SIG-M5 (cell line): ENCODE results near the gene LOXHD1.

ENCODE experiments used
- DNase-seq: peaks from one replicate; lab custom pipeline; 2025; lab: John Stamatoyannopoulos, UW

Gene LOXHD1

GRCh38 chr18:46541626-46542189, 115.3 kb downstream of the LOXHD1 start:
- no peak for DNase-seq

DNA sequence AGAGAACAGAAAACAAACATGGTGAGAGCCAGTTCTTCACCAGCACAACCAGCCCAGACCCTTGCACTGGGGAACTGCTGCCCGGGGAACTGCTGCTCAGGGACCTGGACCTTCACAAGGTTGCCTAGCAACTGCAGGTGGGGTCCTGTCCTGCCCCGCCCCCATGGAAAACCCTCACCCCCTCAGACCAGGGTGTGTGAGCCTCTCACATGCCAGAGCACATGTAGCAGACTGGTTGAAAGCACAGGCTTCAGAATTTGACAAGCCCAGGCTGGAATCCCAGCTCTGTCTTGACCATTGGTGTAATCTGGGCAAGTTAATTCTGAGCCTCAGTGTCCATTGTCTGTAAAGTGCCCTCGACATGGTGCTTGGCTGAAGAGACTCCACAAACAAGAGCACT, 118.6 kb downstream of the LOXHD1 start:
- DNase-seq = no peak

GRCh38 chr18:46536215-46536874, 120.7 kb downstream of the LOXHD1 start:
- no peak for DNase-seq

DNA sequence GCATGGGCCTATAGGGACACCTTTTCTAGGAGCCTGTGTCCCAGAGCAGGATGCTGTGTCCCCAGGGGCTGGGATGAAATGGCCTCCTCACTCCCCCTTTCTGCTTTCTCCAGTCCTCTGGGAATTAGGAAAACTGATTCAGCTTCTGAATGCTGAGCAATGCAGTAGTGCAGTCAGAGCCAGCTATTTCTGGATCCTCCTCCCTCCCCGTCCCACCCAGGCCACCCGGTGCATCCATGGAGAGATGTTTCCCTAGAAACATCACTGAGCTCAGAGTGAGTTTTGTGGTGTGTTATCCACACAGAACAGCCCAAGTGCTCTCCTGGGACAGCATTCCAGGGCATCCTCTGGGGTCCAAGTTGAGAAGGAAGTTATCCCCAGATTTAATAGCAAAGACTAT, 125.5 kb downstream of the LOXHD1 start:
- DNase-seq = no peak

DNA sequence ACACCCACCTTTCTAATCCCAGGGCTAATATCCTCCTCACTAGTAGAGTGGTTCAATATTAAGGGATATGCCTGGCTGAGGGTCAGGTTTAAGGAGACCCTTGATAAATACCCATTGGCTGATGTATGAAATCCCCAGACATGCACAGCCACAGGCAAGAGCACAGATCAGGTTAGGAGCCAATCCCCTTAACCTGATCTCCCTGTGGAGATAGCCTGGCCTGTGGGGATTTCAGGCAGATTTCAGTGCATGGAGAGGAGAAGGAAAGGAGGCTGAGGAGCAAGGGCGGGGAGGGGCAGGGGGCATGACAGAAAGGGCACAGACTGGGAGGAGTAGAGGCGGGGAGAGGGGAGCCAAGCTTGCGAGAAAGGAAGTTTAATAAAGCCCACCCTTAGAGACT, 129.0 kb downstream of the LOXHD1 start:
- no peak for DNase-seq

DNA sequence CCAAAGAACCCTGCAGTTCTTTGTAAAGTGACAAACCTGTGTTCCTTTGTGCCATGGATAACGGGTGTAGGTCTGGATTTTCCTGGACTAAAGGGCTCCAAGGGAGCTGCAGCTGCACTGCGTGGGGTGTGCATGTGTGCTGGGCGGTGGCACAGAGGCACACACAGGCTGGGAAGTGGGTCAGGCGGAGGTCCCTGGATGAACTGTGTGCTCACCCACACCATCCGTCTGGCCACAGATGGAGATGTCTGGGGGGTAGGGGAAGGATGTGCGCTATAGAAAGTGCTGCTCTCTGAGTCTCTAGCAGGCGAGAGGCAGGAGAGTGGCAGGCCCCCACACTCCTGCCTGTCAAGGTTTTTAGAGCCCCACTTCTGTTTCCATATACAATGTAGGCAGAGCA, 137.2 kb downstream of the LOXHD1 start:
- no peak for DNase-seq

- no peak for DNase-seq
These were observed 138.6 kb downstream of the LOXHD1 start for GRCh38 chr18:46518438-46518837.

DNA sequence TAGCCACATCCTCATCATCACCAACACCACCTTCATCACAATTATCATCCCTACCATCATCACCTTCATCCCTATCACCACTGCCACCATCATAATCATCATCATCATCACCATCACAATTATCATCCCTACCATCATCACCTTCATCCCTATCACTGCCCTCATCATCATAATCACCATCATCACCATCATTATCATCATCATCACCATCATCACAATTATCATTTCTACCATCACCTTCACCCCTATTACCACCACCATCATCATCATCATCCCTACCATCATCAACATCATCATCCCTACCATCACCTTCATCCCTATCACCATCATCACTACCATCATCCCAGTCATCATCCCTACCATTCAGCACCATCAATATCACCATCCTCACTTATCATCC, 140.5 kb downstream of the LOXHD1 start:
- DNase-seq = no peak

DNA sequence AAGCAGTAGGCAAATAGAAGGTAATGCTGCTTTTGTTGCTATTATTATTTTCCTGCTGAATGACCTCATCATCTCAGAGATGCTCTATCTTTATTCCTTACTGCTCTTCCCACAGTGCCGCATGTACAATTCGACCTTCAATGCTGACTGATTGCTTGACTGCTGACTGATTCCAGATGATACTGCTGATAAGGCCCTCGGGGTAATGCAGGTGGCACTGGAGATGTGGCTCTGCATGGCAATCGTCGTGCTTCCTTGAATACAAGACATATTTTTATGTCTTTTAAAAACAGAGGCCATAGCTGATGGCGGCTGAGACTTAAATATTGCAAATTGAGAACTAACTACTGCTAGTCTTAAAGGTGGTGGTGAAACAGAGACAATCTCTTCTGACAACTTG, 146.6 kb downstream of the LOXHD1 start:
- DNase-seq = no peak

GRCh38 chr18:46509530-46509929, 147.5 kb downstream of the LOXHD1 start:
- DNase-seq = no peak

DNA sequence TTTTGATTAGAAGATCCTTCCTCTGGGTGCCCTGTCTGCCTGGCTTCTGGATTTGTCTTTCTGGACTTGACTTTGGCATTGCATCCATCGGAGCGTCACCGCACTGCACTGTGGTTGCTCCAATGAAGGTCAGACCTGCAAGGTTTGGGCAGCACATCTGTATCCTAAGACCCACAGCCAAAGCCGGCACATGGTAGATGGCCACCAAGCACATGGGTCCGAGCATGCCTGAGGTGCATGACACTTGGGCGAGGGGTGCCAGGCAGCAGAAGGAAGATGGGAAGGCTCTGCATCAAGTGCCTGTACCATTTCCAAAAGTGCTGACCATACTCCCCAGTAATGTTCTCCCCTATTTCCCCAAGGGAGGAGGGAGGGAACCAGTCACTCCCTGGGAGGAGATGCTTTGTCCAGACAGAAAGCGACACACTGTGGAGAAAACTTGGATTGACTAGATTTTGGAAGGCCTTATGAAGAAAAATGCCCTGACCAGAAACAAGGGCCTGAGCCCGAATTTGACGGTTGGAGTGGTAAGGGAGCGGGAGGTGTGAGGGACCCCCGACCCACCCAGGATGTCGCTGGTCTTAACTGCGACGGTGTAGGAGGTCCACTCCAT, 149.9 kb downstream of the LOXHD1 start:
- no peak for DNase-seq

GRCh38 chr18:46502444-46502843, 154.6 kb downstream of the LOXHD1 start:
- no peak for DNase-seq

DNA sequence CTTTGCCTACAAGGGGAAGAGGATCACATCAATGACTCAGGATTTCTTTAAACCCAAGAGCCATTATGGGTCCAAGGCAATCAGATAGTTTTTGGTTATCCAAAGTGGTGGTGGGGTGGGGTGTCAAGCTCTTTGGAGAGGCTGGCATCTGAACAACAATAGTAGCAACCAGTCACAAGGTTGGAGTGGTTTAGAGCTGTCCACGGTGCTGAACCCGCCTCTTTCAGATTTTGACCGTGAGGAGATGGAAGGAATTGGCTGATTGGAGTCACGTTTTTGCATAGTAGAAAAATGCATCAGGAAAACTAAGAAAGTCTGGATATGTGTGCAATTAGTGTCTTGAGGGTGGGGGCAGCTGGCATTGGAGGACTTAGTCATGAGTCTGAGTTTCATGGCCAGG, 159.9 kb downstream of the LOXHD1 start:
- no peak for DNase-seq

DNA sequence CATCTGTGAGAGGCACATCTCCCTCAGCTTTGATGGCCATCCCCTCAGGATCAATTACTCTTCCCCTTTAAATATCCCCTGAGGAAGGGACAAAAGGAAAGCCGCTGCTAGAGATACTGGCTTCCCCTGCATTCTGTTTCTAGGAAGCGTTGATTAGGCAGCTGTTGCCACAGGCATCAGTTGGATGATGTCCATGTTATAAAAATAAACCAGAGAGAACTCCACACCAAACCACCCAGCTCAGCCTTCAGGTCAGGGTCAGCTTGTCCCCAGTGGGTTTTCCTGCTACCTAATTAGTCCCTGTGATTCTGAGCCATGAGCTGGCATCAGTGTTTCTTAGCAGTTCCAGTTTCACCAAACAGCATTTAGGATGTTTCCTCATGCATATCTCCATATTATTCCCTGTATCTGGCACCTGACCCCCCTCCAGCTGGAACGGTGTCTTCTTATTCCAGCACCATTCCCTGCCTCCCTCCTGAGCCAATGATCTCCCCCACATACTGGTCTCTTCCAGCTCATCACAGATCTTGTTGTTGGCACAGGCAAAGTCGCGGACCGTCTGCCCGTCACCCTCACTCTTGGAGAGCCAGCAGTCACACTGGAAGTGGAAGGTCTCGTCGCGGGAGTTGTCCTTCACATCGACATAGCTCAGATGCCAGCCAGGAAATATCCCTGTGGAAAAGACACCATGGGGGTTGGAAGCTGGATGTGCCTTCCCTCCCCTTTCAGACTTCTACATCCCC, 168.4 kb downstream of the LOXHD1 start:
- DNase-seq = no peak

- no peak for DNase-seq
These were observed 171.3 kb downstream of the LOXHD1 start for GRCh38 chr18:46485675-46486194.

- DNase-seq = no peak
These were observed 172.0 kb downstream of the LOXHD1 start for GRCh38 chr18:46484971-46485370.

DNA sequence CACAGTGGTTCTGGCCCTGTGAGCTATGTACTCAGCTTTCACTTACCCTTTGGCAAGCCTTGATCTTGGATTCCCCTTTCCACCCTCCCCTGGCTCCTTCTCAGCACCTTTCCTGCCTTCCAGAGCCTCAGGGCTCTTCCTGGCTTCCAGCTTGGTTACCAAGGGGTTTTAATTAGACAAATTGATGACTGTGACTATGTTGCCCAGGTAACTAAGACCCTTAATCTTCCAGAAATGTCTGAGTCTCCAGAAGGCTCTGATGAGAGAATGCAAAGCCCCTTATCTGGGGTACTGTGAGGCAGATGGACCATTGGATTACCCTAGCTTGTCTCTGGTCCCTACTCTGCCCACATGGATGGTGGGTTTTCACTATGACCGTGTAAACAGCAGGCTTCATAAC, 174.2 kb downstream of the LOXHD1 start:
- DNase-seq = no peak

- DNase-seq = no peak
These were observed 175.2 kb downstream of the LOXHD1 start for GRCh38 chr18:46481847-46482245.

GRCh38 chr18:46481048-46481846, 175.8 kb downstream of the LOXHD1 start:
- DNase-seq = no peak

GRCh38 chr18:46480226-46480625, 176.8 kb downstream of the LOXHD1 start:
- DNase-seq = no peak

GRCh38 chr18:46478796-46479195, 178.2 kb downstream of the LOXHD1 start:
- no peak for DNase-seq

DNA sequence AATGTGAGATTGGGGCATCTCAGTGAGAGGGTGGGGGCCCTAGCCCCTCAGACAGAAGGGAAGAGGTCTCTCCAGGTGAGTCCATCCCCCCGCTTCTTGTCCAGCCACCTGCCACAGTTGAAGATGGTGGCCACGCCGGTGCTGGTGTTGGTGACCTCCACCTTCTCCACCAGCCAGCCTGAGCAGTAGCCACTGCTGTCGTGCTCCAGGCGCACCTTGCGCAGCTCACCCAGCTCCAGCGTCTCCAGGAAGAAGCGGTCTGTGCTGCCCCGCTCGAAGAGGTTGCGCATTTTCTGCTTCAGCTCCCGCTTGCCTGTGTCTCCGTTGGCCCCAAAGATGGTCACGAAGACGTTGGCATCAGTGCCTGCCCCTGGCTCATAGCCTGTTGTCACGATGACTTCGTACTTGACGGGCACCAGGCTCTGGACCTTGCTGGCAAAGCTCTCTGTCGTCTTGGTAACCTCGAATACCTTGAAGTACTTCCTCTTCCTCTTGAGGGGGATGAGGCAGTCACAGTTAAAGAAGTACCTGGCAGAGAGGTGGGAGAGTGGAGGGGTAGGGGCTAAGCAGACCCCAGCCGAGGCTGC, 179.5 kb downstream of the LOXHD1 start:
- no peak for DNase-seq
